HL-60 (cell line): ENCODE measurements around the gene MRM1.

Experiments used
- GABPA ChIP-seq: IDR thresholded peaks from 2 replicates; pipeline ENCODE4 v1.6.1; 2012; ENCODE audit warnings: low read depth
- POLR2AphosphoS5 ChIP-seq: IDR thresholded peaks from 2 replicates; pipeline ENCODE4 v1.6.1; 2012; ENCODE audit warnings: low read depth
- SPI1 ChIP-seq: IDR thresholded peaks from 2 replicates; pipeline ENCODE4 v1.6.1; 2012; ENCODE audit warnings: low read depth, mild to moderate bottlenecking, borderline replicate concordance
- TF ChIP-seq, protein P1 (sequence below): IDR thresholded peaks from one replicate; pipeline ENCODE4 v1.5.1; 2011; ENCODE audit warnings: low read length, control low read depth, inconsistent platforms; ENCODE audit not compliant: insufficient read depth
- TF ChIP-seq, protein P2 (sequence below): IDR thresholded peaks from 2 replicates; pipeline ENCODE4 v1.6.1; 2012; ENCODE audit warnings: low read depth; ENCODE audit not compliant: insufficient replicate concordance

DNA sequence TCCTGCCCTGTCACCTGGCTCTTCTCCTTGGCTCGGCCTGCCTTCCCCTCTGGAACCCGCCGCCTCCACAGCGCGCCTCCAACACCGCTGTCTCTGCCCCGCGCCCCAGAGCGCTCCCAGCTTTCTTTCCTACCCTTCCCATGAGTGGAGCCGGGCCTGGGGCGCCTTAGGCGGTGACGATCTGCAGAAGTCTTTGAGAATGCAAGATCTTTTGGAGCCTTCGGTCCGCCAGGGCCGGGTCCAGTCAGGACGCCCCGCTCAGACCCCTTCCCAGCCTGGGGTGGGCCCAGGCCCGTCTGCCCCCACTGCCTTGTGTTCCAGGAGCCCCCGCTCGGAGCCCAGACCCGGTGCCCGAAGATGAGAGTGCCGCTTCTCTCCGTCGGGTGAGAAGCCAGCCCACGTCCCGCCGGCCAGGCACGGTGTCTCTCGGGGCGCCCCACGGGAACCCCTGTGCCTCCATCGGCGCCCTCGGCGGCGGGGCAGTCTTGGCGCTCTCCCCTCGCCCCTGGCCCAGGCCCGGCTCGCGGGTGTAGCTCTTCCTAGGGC, 40.0 kb downstream of the MRM1 start:
- TF ChIP-seq, protein P1, sequence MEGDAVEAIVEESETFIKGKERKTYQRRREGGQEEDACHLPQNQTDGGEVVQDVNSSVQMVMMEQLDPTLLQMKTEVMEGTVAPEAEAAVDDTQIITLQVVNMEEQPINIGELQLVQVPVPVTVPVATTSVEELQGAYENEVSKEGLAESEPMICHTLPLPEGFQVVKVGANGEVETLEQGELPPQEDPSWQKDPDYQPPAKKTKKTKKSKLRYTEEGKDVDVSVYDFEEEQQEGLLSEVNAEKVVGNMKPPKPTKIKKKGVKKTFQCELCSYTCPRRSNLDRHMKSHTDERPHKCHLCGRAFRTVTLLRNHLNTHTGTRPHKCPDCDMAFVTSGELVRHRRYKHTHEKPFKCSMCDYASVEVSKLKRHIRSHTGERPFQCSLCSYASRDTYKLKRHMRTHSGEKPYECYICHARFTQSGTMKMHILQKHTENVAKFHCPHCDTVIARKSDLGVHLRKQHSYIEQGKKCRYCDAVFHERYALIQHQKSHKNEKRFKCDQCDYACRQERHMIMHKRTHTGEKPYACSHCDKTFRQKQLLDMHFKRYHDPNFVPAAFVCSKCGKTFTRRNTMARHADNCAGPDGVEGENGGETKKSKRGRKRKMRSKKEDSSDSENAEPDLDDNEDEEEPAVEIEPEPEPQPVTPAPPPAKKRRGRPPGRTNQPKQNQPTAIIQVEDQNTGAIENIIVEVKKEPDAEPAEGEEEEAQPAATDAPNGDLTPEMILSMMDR, result no peak
- TF ChIP-seq POLR2AphosphoS5 (no peak), SPI1 (no peak), GABPA (no peak)
- TF ChIP-seq, protein P2, sequence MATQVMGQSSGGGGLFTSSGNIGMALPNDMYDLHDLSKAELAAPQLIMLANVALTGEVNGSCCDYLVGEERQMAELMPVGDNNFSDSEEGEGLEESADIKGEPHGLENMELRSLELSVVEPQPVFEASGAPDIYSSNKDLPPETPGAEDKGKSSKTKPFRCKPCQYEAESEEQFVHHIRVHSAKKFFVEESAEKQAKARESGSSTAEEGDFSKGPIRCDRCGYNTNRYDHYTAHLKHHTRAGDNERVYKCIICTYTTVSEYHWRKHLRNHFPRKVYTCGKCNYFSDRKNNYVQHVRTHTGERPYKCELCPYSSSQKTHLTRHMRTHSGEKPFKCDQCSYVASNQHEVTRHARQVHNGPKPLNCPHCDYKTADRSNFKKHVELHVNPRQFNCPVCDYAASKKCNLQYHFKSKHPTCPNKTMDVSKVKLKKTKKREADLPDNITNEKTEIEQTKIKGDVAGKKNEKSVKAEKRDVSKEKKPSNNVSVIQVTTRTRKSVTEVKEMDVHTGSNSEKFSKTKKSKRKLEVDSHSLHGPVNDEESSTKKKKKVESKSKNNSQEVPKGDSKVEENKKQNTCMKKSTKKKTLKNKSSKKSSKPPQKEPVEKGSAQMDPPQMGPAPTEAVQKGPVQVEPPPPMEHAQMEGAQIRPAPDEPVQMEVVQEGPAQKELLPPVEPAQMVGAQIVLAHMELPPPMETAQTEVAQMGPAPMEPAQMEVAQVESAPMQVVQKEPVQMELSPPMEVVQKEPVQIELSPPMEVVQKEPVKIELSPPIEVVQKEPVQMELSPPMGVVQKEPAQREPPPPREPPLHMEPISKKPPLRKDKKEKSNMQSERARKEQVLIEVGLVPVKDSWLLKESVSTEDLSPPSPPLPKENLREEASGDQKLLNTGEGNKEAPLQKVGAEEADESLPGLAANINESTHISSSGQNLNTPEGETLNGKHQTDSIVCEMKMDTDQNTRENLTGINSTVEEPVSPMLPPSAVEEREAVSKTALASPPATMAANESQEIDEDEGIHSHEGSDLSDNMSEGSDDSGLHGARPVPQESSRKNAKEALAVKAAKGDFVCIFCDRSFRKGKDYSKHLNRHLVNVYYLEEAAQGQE, result no peak
